NT2/D1 (cell line): ENCODE measurements around the gene HOMER2.
"Not testable (repeated sequence)": the region's sequence is repeated elsewhere in the genome, so short reads cannot be mapped to it uniquely, and the experiment has no call there.

Source experiments
- DNase-seq: peaks from one replicate; pipeline ENCODE4 v3.0.0-alpha.2; 2011; ENCODE audit warnings: low read depth, low spot score
- H3K27me3 ChIP-seq: 2 replicates; pipeline ENCODE4 v1.6.0; 2011; ENCODE audit warnings: mild to moderate bottlenecking; ENCODE audit not compliant: insufficient read length, insufficient read depth
- H3K36me3 ChIP-seq: 2 replicates; pipeline ENCODE4 v1.6.1; 2011; ENCODE audit warnings: mild to moderate bottlenecking, low read length, mixed read lengths; ENCODE audit not compliant: insufficient read depth, insufficient read length
- H3K4me1 ChIP-seq: 2 replicates; pipeline ENCODE4 v1.5.1; 2011; ENCODE audit not compliant: insufficient read depth, insufficient read length
- H3K4me3 ChIP-seq: 2 replicates; pipeline ENCODE4 v1.5.1; 2011; ENCODE audit warnings: low read depth; ENCODE audit not compliant: insufficient read length
- H3K9ac ChIP-seq: 2 replicates; pipeline ENCODE4 v1.6.0; 2011; ENCODE audit warnings: low read depth; ENCODE audit not compliant: insufficient read length
- H3K9me3 ChIP-seq: 2 replicates; pipeline ENCODE4 v1.5.1; 2011; ENCODE audit warnings: mild to moderate bottlenecking, low read length; ENCODE audit not compliant: insufficient read depth
- SUZ12 ChIP-seq: IDR thresholded peaks from 2 replicates; pipeline ENCODE4 v1.6.1; 2011; ENCODE audit not compliant: insufficient read length, insufficient read depth; ENCODE audit errors: extremely low read depth
- YY1 ChIP-seq: IDR thresholded peaks from 2 replicates; pipeline ENCODE4 v1.6.1; 2011; ENCODE audit not compliant: insufficient read length, insufficient read depth
- ZNF274 ChIP-seq: IDR thresholded peaks from 2 replicates; pipeline ENCODE4 v1.6.1; 2011; ENCODE audit warnings: mild to moderate bottlenecking, low read depth, low read length

Gene HOMER2

GRCh38 chr15:82829234-82829633 lies 123.3 kb downstream of the HOMER2 start:
- no peak overlapping the region for H3K9ac ChIP-seq
- no peaks in the 10 kb centered on the region for H3K27me3 ChIP-seq
- no peaks in the 10 kb centered on the region for H3K4me1 ChIP-seq
- TF ChIP-seq YY1 (no peak), SUZ12 (no peak), ZNF274 (no peak)
- peaks cover 87% of the 10 kb centered on the region for H3K36me3 ChIP-seq
- H3K4me3 ChIP-seq: no peak overlapping the region
- no peaks in the 10 kb centered on the region for H3K9me3 ChIP-seq
- DNase-seq: no peak

GRCh38 chr15:82828075-82828474 lies 124.4 kb downstream of the HOMER2 start:
- Histone ChIP-seq H3K4me3 (no peak overlapping the region), H3K9me3 (no peaks in the 10 kb centered on the region), H3K36me3 (peaks cover 87% of the 10 kb centered on the region), H3K9ac (no peak overlapping the region), H3K4me1 (no peaks in the 10 kb centered on the region), H3K27me3 (no peaks in the 10 kb centered on the region)
- TF ChIP-seq YY1 (no peak), ZNF274 (no peak), SUZ12 (no peak)
- no peak for DNase-seq

GRCh38 chr15:82823049-82823448 lies 129.5 kb downstream of the HOMER2 start:
- H3K9ac ChIP-seq: no peak overlapping the region
- H3K4me1 ChIP-seq: no peaks in the 10 kb centered on the region
- no peak overlapping the region for H3K4me3 ChIP-seq
- no peaks in the 10 kb centered on the region for H3K27me3 ChIP-seq
- no peak for DNase-seq
- peaks cover 70% of the 10 kb centered on the region for H3K36me3 ChIP-seq
- peaks cover 4% of the 10 kb centered on the region for H3K9me3 ChIP-seq
- no peak for TF ChIP-seq ZNF274
- TF ChIP-seq SUZ12: no peak
- TF ChIP-seq YY1: no peak

DNA sequence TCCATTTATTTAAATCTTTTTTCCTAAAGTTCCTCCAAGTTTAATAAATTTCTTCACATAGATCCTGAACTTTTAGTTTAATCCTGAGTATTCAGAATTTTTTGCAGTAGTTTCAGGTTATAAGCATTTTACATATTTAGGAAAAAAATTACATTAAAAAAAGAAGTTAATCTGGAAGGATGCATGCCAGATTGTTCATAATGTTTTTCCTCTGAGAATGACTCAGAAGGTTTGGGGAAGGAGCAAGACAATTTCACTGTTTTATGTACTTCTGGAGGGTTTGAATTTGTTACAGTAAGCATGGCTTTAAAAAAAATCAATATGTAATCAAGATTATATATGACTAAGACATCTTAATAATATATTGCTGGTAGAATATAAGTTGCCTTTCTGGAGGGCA lies 130.7 kb downstream of the HOMER2 start:
- H3K36me3 ChIP-seq: peaks cover 71% of the 10 kb centered on the region

DNA sequence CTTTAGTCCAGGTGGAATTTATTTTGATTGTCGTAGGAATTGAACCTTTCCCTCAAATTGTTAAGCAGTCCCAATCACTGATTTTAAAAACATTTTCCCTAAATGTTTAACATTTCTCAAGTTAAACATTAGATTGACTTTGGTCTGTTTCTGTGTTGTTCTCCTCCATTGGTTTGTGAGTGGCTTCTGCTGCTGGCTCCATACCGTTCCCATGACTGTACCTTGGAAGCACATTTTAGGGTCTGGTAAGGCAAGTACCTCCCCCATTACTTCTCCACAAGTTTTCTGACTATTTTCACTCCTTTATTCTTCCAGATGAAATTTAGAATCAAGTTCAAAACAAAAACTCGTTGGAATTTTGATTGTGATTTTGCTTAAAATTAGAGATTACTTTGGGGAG lies 131.1 kb downstream of the HOMER2 start:
- peaks cover 70% of the 10 kb centered on the region for H3K36me3 ChIP-seq
- not testable (repeated sequence) for H3K9ac ChIP-seq, H3K4me3 ChIP-seq, H3K4me1 ChIP-seq, H3K9me3 ChIP-seq, DNase-seq, H3K27me3 ChIP-seq

More for the DNA sequence above, 130.7 kb downstream of the HOMER2 start:
- H3K9ac ChIP-seq, H3K4me1 ChIP-seq, H3K9me3 ChIP-seq, DNase-seq, H3K27me3 ChIP-seq, H3K4me3 ChIP-seq: not testable (repeated sequence)

- Histone ChIP-seq H3K36me3 (peaks cover 69% of the 10 kb centered on the region), H3K27me3 (no peaks in the 10 kb centered on the region), H3K9ac (no peak overlapping the region), H3K9me3 (peaks cover 4% of the 10 kb centered on the region), H3K4me3 (no peak overlapping the region), H3K4me1 (no peaks in the 10 kb centered on the region)
- DNase-seq: no peak
- TF ChIP-seq SUZ12: no peak
- TF ChIP-seq YY1: no peak
- TF ChIP-seq ZNF274: no peak
Measured at GRCh38 chr15:82820128-82820527, 132.4 kb downstream of the HOMER2 start.

GRCh38 chr15:82812994-82813393 lies 139.5 kb downstream of the HOMER2 start:
- Histone ChIP-seq H3K9ac (no peak overlapping the region), H3K9me3 (no peaks in the 10 kb centered on the region), H3K4me1 (no peaks in the 10 kb centered on the region), H3K4me3 (no peak overlapping the region), H3K36me3 (peaks cover 43% of the 10 kb centered on the region), H3K27me3 (no peaks in the 10 kb centered on the region)
- no peak for TF ChIP-seq ZNF274
- TF ChIP-seq SUZ12: no peak
- no peak for TF ChIP-seq YY1
- DNase-seq: no peak

GRCh38 chr15:82810890-82811426 lies 141.6 kb downstream of the HOMER2 start:
- H3K4me1 ChIP-seq: no peaks in the 10 kb centered on the region
- TF ChIP-seq YY1 (no peak), SUZ12 (no peak), ZNF274 (no peak)
- no peak for DNase-seq
- peak overlapping the region; percentile 93 for H3K9ac ChIP-seq
- peaks cover 23% of the 10 kb centered on the region for H3K36me3 ChIP-seq
- H3K4me3 ChIP-seq: peak overlapping the region; percentile 94
- H3K27me3 ChIP-seq: no peaks in the 10 kb centered on the region
- no peaks in the 10 kb centered on the region for H3K9me3 ChIP-seq
